Measurements from ENCODE around the gene FREY1. TPM values are rescaled to one million over a fixed set of nuclear protein-coding genes. Genes with fewer than 3 reads are reported as not detected.

FREY1 gene
- total and polyA plus RNA-seq, 8 donors, result 0.33 to 9.9 (median 3.6) TPM; not detected in 4

DNA sequence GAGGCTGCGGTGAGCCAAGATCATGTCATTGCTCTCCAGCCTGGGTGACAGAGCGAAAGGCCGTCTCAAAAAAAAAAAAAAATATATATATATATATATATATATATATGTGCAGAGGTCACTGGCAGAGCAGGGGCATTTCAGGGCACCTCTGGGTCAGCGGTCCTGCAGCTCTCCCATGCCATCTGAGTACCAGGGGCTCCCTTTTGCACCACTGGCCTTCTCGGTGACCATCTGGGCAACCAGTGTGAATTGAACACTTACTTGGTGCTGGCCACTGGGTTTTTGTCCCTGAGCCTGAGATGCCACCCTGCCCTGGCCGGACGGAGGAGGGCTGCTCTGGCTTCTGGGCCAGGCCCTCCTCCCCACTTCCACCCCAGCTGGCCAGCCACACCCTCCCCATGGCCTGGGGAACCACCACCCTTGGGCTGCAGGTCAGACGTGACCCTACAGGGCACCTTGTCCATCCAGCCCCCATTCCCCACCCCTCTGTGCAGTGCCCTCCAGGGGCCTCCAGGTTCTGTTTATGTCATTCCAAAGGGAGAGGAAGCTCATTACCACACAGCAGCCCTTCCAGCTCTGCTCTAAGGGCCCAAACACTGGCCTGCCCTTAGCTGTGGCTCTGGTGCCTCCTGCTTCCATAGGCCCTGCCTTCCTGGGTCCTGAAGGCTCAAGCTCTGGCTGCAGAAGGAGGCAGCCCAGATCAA, 11.4 kb downstream of the FREY1 start:
- DNase-seq, result no peak
- intact Hi-C loops (cut with DNase I; ENCODE audit: low total_unique reads), result no loop called here
- Histone ChIP-seq H3K9me3 (no peaks in the 10 kb centered on the region), H3K4me3 (no peak overlapping the region), H3K27ac (no peak overlapping the region), H3K27me3 (peaks cover 0 to 67% (median 13%) of the 10 kb centered on the region in 3 donors), H3K36me3 (no peaks in the 10 kb centered on the region), H3K4me1 (peaks cover 15 to 26% (median 18%) of the 10 kb centered on the region in 4 donors)
- 70 to 96% (median 91%) methylated on average over 6 to 8 of the region's 8 CpGs for WGBS, 5 donors
- TF ChIP-seq POLR2A (IDR thresholded peaks at IDR 0.05), result no peak
- no peak for TF ChIP-seq POLR2AphosphoS5 (IDR thresholded peaks at IDR 0.05)
- no peak for TF ChIP-seq CTCF (IDR thresholded peaks at IDR 0.05)
- TF ChIP-seq EP300 (IDR thresholded peaks at IDR 0.05), result no peak

GRCh38 chr11:45894555-45895247, 12.4 kb downstream of the FREY1 start:
- intact Hi-C loops (cut with DNase I; ENCODE audit: low total_unique reads), result no loop called here
- Histone ChIP-seq H3K27ac (no peak overlapping the region), H3K9me3 (no peaks in the 10 kb centered on the region), H3K4me3 (no peak overlapping the region), H3K36me3 (no peaks in the 10 kb centered on the region), H3K27me3 (peaks cover 0 to 57% (median 9%) of the 10 kb centered on the region in 3 donors), H3K4me1 (peaks cover 9 to 20% (median 12%) of the 10 kb centered on the region in 4 donors)
- no peak for DNase-seq
- 87 to 92% (median 89%) methylated on average over 5 to 6 of the region's 6 CpGs for WGBS, 5 donors
- TF ChIP-seq POLR2AphosphoS5 (IDR thresholded peaks at IDR 0.05) (no peak), POLR2A (IDR thresholded peaks at IDR 0.05) (no peak), EP300 (IDR thresholded peaks at IDR 0.05) (no peak), CTCF (IDR thresholded peaks at IDR 0.05) (no peak)

GRCh38 chr11:45892856-45893255, 14.2 kb downstream of the FREY1 start:
- Histone ChIP-seq H3K9me3 (no peaks in the 10 kb centered on the region), H3K4me3 (no peak overlapping the region)
- intact Hi-C loops (cut with DNase I; ENCODE audit: low total_unique reads), result no loop called here

GRCh38 chr11:45890886-45891550, 16.1 kb downstream of the FREY1 start:
- no peak overlapping the region for H3K4me3 ChIP-seq
- H3K27ac ChIP-seq, result no peak overlapping the region
- no peaks in the 10 kb centered on the region for H3K36me3 ChIP-seq
- intact Hi-C loops (cut with DNase I; ENCODE audit: low total_unique reads), result no loop called here
- H3K27me3 ChIP-seq, result peaks cover 0 to 30% (median 0%) of the 10 kb centered on the region in 3 donors
- H3K9me3 ChIP-seq, result no peaks in the 10 kb centered on the region
- peaks cover under 1 to 4% (median 3%) of the 10 kb centered on the region in 4 donors for H3K4me1 ChIP-seq
- DNase-seq, result no peak
- 71 to 89% (median 84%) methylated on average over 7 to 9 of the region's 9 CpGs for WGBS, 5 donors
- TF ChIP-seq CTCF (IDR thresholded peaks at IDR 0.05), result no peak
- TF ChIP-seq EP300 (IDR thresholded peaks at IDR 0.05), result no peak
- TF ChIP-seq POLR2A (IDR thresholded peaks at IDR 0.05), result no peak
- no peak for TF ChIP-seq POLR2AphosphoS5 (IDR thresholded peaks at IDR 0.05)

More at GRCh38 chr11:45892856-45893255, 14.2 kb downstream of the FREY1 start:
- Histone ChIP-seq H3K27ac (no peak overlapping the region), H3K4me1 (peaks cover 0 to 7% (median 1%) of the 10 kb centered on the region in 4 donors), H3K27me3 (peaks cover 0 to 40% (median 0%) of the 10 kb centered on the region in 3 donors), H3K36me3 (no peaks in the 10 kb centered on the region)
- WGBS, 5 donors, result 39 to 75% (median 65%) methylated on average over 3 to 5 of the region's 5 CpGs
- no peak for TF ChIP-seq EP300 (IDR thresholded peaks at IDR 0.05)
- no peak for DNase-seq

Measured in stomach (tissue), 9 donors.